HG03097 (cell line): ENCODE measurements around the gene DHX29.
A peak's percentile ranks its signal among the peaks of the same experiment; 100 is the strongest.

ENCODE experiments used
- ATAC-seq: cut with Tn5 transposase; IDR thresholded peaks from one replicate; pipeline ENCODE4 v1.9.1; 2021; ENCODE audit not compliant: unreplicated experiment, low FRiP score

DHX29 gene

GRCh38 chr5:55316289-55316688 lies 8.8 kb upstream of the DHX29 start:
- no peak for ATAC-seq

GRCh38 chr5:55313870-55314617 lies 6.5 kb upstream of the DHX29 start:
- no peak for ATAC-seq

GRCh38 chr5:55308254-55308836 lies 851 bp upstream of the DHX29 start:
- no peak for ATAC-seq

GRCh38 chr5:55306641-55307382 lies 682 bp downstream of the DHX29 start:
- peak; percentile 12 for ATAC-seq

GRCh38 chr5:55305345-55305744 lies 2.1 kb downstream of the DHX29 start:
- ATAC-seq, result no peak

- ATAC-seq, result no peak
Measured at GRCh38 chr5:55304584-55304983, 2.9 kb downstream of the DHX29 start.

GRCh38 chr5:55303238-55303690 lies 4.2 kb downstream of the DHX29 start:
- ATAC-seq, result no peak

- ATAC-seq, result no peak
Measured at GRCh38 chr5:55300890-55301289, 6.6 kb downstream of the DHX29 start.

GRCh38 chr5:55294935-55295334 lies 12.6 kb downstream of the DHX29 start:
- ATAC-seq, result no peak

GRCh38 chr5:55290991-55291390 lies 16.5 kb downstream of the DHX29 start:
- no peak for ATAC-seq

- no peak for ATAC-seq
Measured at GRCh38 chr5:55289808-55290207, 17.7 kb downstream of the DHX29 start.

GRCh38 chr5:55286411-55286933 lies 21.0 kb downstream of the DHX29 start:
- no peak for ATAC-seq

- ATAC-seq, result no peak
Measured at GRCh38 chr5:55278778-55279177, 28.7 kb downstream of the DHX29 start.

- ATAC-seq, result no peak
Measured at GRCh38 chr5:55276771-55277170, 30.7 kb downstream of the DHX29 start.

- ATAC-seq, result no peak
Measured at GRCh38 chr5:55258339-55258738, 49.2 kb downstream of the DHX29 start.

GRCh38 chr5:55254802-55255201 lies 52.7 kb downstream of the DHX29 start:
- no peak for ATAC-seq

GRCh38 chr5:55250064-55250463 lies 57.4 kb downstream of the DHX29 start:
- ATAC-seq, result no peak

- ATAC-seq, result no peak
Measured at GRCh38 chr5:55241746-55242145, 65.7 kb downstream of the DHX29 start.

GRCh38 chr5:55236800-55237199 lies 70.7 kb downstream of the DHX29 start:
- no peak for ATAC-seq

GRCh38 chr5:55234121-55234700 lies 73.3 kb downstream of the DHX29 start:
- no peak for ATAC-seq
